Neural cell (in vitro differentiated cells): ENCODE measurements around the gene GALK2.
"Not testable (repeated sequence)": the region's sequence is repeated elsewhere in the genome, so short reads cannot be mapped to it uniquely, and the experiment has no call there.

ENCODE experiments used
- EP300 ChIP-seq: fragments of 450-650 bp; conservative IDR thresholded peaks from 2 replicates; pipeline ENCODE4 v1.6.1; 2014; ENCODE audit warnings: antibody characterized with exemption, mild to moderate bottlenecking, moderate library complexity; ENCODE audit not compliant: poor library complexity, severe bottlenecking
- EZH2 ChIP-seq: fragments of 200-600, 300-800 bp; shearing (Covaris generic), sonication (generic); IDR thresholded peaks from 2 replicates; pipeline ENCODE4 v1.6.1; 2014; ENCODE audit warnings: antibody characterized with exemption, low read length, borderline replicate concordance, mild to moderate bottlenecking; ENCODE audit not compliant: insufficient read depth, poor library complexity, severe bottlenecking
- MXI1 ChIP-seq: fragments of 450-650 bp; conservative IDR thresholded peaks from 2 replicates; pipeline ENCODE4 v1.6.1; 2014; ENCODE audit warnings: antibody characterized with exemption, mild to moderate bottlenecking; ENCODE audit not compliant: poor library complexity, severe bottlenecking
- POLR2AphosphoS5 ChIP-seq: IDR thresholded peaks from 2 replicates; pipeline ENCODE4 v1.6.1; 2012
- RAD21 ChIP-seq: fragments of 450-650 bp; conservative IDR thresholded peaks from 2 replicates; pipeline ENCODE4 v1.6.1; 2014; ENCODE audit warnings: antibody characterized with exemption, mild to moderate bottlenecking, moderate library complexity
- SMC3 ChIP-seq: fragments of 450-650 bp; conservative IDR thresholded peaks from 2 replicates; pipeline ENCODE4 v1.6.1; 2014; ENCODE audit warnings: antibody characterized with exemption, mild to moderate bottlenecking, moderate library complexity; ENCODE audit not compliant: poor library complexity
- TAF1 ChIP-seq: IDR thresholded peaks from 2 replicates; pipeline ENCODE4 v1.6.1; 2012; ENCODE audit warnings: low read depth
- TF ChIP-seq, protein P1 (sequence below): fragments of 450-650 bp; IDR thresholded peaks from 2 replicates; pipeline ENCODE4 v1.5.1; 2014; ENCODE audit warnings: antibody characterized with exemption, mild to moderate bottlenecking, moderate library complexity; ENCODE audit not compliant: poor library complexity, severe bottlenecking

DNA sequence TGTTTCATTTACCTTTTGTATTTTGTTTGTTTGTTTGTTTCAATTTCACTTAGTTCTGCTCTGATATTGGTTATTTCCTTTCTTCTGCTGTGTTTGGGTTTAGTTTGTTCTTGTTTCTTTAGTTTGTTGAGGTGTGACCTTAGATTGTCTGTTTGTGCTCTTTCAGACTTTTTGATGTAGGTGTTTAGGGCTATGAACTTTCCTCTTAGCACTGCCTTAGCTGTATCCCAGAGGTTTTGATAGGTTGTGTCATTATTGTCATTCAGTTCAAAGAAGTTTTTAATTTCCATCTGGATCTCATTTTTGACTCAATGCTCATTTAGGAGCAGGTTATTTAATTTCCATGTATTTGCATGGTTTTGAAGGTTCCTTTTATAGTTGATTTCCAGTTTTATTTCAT is 38.1 kb downstream of the GALK2 start:
- TF ChIP-seq, protein P1, sequence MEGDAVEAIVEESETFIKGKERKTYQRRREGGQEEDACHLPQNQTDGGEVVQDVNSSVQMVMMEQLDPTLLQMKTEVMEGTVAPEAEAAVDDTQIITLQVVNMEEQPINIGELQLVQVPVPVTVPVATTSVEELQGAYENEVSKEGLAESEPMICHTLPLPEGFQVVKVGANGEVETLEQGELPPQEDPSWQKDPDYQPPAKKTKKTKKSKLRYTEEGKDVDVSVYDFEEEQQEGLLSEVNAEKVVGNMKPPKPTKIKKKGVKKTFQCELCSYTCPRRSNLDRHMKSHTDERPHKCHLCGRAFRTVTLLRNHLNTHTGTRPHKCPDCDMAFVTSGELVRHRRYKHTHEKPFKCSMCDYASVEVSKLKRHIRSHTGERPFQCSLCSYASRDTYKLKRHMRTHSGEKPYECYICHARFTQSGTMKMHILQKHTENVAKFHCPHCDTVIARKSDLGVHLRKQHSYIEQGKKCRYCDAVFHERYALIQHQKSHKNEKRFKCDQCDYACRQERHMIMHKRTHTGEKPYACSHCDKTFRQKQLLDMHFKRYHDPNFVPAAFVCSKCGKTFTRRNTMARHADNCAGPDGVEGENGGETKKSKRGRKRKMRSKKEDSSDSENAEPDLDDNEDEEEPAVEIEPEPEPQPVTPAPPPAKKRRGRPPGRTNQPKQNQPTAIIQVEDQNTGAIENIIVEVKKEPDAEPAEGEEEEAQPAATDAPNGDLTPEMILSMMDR: not testable (repeated sequence)
- not testable (repeated sequence) for TF ChIP-seq EP300, TAF1, SMC3, RAD21, EZH2, MXI1, POLR2AphosphoS5
